GM12873 (cell line): Measurements from ENCODE around the gene CNR2.

ENCODE experiments used
- TF ChIP-seq, protein P1 (sequence below): IDR thresholded peaks from 2 replicates; pipeline ENCODE4 v1.5.1; 2012; ENCODE audit warnings: low read depth, mild to moderate bottlenecking, moderate library complexity, low read length, control low read depth; ENCODE audit not compliant: insufficient read depth; ENCODE audit errors: missing control alignments

The CNR2 gene

DNA sequence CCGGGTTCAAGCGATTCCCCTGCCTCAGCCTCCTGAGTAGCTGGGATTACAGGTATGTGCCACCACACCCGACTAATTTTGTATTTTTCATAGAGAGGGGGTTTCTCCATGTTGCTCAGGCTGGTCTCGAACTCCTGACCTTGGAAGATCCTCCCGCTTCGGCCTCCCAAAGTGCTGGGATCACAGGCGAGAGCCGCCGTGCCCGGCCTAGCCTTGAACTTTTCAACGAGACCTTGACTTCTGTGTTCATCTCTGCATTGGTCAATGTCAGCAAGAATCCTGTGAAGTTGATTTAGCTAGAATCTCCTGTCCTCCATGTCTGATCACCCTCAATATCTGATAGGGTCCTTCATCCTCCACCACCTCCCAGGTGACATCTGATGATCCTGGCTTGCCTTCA is 11.4 kb upstream of the CNR2 start:
- TF ChIP-seq, protein P1, sequence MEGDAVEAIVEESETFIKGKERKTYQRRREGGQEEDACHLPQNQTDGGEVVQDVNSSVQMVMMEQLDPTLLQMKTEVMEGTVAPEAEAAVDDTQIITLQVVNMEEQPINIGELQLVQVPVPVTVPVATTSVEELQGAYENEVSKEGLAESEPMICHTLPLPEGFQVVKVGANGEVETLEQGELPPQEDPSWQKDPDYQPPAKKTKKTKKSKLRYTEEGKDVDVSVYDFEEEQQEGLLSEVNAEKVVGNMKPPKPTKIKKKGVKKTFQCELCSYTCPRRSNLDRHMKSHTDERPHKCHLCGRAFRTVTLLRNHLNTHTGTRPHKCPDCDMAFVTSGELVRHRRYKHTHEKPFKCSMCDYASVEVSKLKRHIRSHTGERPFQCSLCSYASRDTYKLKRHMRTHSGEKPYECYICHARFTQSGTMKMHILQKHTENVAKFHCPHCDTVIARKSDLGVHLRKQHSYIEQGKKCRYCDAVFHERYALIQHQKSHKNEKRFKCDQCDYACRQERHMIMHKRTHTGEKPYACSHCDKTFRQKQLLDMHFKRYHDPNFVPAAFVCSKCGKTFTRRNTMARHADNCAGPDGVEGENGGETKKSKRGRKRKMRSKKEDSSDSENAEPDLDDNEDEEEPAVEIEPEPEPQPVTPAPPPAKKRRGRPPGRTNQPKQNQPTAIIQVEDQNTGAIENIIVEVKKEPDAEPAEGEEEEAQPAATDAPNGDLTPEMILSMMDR, result no peak

GRCh38 chr1:23923592-23924499 is 10.7 kb upstream of the CNR2 start:
- TF ChIP-seq, protein P1, result no peak

DNA sequence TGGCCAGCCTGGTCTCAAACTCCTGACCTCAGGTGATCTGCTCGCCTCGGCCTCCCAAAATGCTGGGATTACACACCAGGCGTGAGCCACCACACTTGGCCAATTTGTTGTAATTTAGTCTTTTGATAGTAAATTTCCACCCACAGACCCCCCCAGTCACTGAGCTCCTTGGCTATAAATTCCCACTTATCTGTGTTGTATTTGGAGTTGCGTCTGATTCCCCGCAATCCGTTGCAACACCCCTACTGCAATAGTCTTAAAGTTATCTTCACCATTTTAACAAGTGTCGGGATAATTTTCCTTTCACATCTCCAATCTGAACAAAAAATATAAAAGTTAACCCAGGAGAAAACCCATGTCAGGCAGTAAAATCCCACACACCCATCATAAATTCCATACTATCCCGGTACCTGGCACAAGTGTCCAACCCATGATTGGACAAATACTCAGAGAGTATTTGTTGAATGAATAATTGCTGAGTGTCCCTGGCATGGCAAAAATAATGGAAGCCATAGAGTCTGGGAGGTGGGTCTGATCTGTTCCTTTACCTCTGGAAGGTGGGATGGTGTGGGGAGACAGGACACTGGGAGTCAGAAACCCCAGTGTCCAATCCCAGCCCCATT is 9.3 kb upstream of the CNR2 start:
- TF ChIP-seq, protein P1, result no peak

DNA sequence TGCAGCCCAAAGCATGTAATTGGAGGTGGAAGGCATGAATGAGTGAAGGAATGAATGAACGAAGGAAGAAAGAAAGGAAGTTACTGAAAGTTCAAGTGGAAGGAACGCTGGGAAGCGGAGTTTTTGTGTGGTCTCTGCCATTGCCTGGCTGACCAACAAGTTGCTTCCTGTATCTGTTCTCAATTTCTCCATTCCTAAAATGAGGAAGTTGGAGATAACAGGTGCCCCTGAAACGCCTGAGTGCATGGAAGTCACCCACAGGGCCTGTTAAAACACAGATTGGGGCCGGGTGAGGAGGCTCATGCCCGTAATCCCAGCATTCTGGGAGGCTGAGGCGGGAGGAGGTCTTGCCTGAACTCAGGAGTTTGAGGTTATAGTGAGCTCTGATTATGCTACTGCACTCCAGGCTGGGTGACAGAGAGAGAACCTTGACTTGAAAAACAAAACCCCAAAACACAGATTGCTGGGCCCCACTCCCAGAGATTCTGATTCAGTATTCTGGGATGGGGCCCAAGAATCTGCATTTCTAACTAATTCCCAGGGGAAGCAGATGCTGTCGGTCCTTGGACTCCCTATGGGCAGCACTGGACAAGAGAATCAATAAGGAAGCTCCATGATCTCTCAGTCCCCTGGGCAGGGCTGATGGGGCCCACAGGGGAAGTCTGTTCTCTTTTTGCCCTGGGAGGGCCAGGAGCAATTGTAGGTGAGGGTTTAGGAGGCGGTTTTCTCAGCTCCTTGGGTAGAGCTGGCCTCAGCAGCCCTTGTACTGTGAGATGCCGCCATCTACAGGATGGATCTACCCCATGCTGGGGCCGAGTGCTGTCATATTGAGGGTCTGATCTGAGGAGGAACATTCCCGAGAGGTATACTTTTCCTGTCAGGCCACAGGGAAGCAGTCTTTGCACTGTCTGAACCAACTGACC is 3.3 kb upstream of the CNR2 start:
- TF ChIP-seq, protein P1, result peak; percentile 91

DNA sequence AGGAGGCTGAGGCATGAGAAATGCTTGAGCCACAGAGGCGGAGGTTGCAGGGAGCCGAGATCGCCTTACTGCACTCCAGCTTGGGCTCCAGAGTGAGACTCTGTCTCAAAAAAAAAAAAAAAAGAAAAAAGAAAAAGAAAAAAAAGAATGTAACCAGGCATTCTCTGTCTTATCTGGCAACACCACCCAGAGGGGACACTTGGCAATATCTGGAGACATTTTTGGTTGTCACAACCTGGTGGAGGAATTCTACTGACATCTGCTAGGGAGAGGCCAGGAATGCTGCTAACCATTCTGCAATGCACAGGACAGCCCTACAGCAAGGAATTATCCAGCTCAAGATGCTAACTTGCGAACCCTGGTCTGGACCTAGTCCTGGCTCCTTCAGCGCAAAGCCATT is 2.3 kb upstream of the CNR2 start:
- TF ChIP-seq, protein P1, result peak; percentile 3

DNA sequence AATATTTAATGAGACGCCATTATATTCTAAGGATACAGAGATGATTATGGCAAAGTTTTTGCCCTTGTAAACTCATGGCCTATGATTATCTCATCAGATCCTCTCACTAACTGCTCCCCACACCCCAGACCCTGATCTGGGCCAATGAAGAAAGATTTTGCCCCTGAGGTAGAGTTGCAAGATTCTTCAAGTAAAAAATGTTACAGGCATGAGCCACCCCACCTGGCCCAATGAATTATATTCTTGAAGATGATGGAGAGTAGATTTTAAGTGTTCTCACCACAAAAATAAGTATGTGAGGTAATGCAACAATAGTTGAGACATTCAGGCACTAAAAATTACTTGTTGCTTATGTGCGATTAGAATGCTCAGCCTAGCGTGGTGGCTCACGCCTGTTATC is 1.8 kb upstream of the CNR2 start:
- TF ChIP-seq, protein P1, result no peak

GRCh38 chr1:23911921-23912320 is 1.2 kb downstream of the CNR2 start:
- TF ChIP-seq, protein P1, result no peak
